Measurements from ENCODE around the gene ENTPD1. TPM values are rescaled to one million over a fixed set of nuclear protein-coding genes. Genes with fewer than 3 reads are reported as not detected.

Gene ENTPD1
- total RNA-seq, 1 donor from 2014 or later, result 0.95 TPM

GRCh38 chr10:95814011-95814727 lies 58.2 kb downstream of the ENTPD1 start:
- Histone ChIP-seq H3K9ac (ENCODE audit: low read length) (no peak overlapping the region), H4K20me1 (ENCODE audit: insufficient read depth, low read length) (no peaks in the 10 kb centered on the region), H3K4me2 (ENCODE audit: low read length) (peak overlapping the region; percentile 46), H3K27me3 (ENCODE audit: insufficient read depth, low read length) (no peaks in the 10 kb centered on the region), H3K36me3 (ENCODE audit: insufficient read depth, low read length) (no peaks in the 10 kb centered on the region), H3K4me3 (ENCODE audit: insufficient read depth, low read depth, low read length) (no peak overlapping the region), H2AFZ (ENCODE audit: low read depth, low read length) (no peak overlapping the region), H3K27ac (ENCODE audit: low read depth, low read length) (no peak overlapping the region), H3K79me2 (ENCODE audit: insufficient read depth, low read length) (no peaks in the 10 kb centered on the region), H3K4me1 (ENCODE audit: insufficient read depth, low read length) (peaks cover 15% of the 10 kb centered on the region), H3K9me3 (ENCODE audit: insufficient read depth, low read depth, low read length) (no peaks in the 10 kb centered on the region)
- peak; percentile 71 for FAIRE-seq
- H3K4me3 Mint-ChIP-seq (ENCODE audit: unreplicated experiment), result no peak overlapping the region
- no peaks in the 10 kb centered on the region for H3K27me3 Mint-ChIP-seq (ENCODE audit: low read depth, unreplicated experiment)
- peak overlapping the region; percentile 60 for H3K27ac Mint-ChIP-seq (ENCODE audit: unreplicated experiment)
- peaks cover 6% of the 10 kb centered on the region for H3K9me3 Mint-ChIP-seq (ENCODE audit: unreplicated experiment)
- TF ChIP-seq CTCF (IDR thresholded peaks at IDR 0.05; ENCODE audit: insufficient read depth, low read depth, low read length) (no peak), EZH2 (IDR thresholded peaks at IDR 0.05; ENCODE audit: insufficient read depth, low read length) (no peak)
- H3K4me1 Mint-ChIP-seq (ENCODE audit: low read depth, unreplicated experiment), result peaks cover 19% of the 10 kb centered on the region
- H3K36me3 Mint-ChIP-seq (ENCODE audit: low read depth, unreplicated experiment), result no peaks in the 10 kb centered on the region
- DNase-seq (ENCODE audit: low read depth), result peak; percentile 93

- TF ChIP-seq EZH2 (IDR thresholded peaks at IDR 0.05; ENCODE audit: insufficient read depth, low read length), result no peak
- no peak for TF ChIP-seq CTCF (IDR thresholded peaks at IDR 0.05; ENCODE audit: insufficient read depth, low read depth, low read length)
- DNase-seq (ENCODE audit: low read depth), result no peak
- Mint-ChIP-seq H3K9me3 (ENCODE audit: unreplicated experiment) (peaks cover 6% of the 10 kb centered on the region), H3K36me3 (ENCODE audit: low read depth, unreplicated experiment) (no peaks in the 10 kb centered on the region), H3K4me3 (ENCODE audit: unreplicated experiment) (no peak overlapping the region), H3K27me3 (ENCODE audit: low read depth, unreplicated experiment) (no peaks in the 10 kb centered on the region), H3K4me1 (ENCODE audit: low read depth, unreplicated experiment) (peaks cover 25% of the 10 kb centered on the region), H3K27ac (ENCODE audit: unreplicated experiment) (peak overlapping the region; percentile 2)
- Histone ChIP-seq H3K27me3 (ENCODE audit: insufficient read depth, low read length) (no peaks in the 10 kb centered on the region), H3K4me2 (ENCODE audit: low read length) (no peak overlapping the region), H3K4me1 (ENCODE audit: insufficient read depth, low read length) (peaks cover 15% of the 10 kb centered on the region), H4K20me1 (ENCODE audit: insufficient read depth, low read length) (no peaks in the 10 kb centered on the region), H3K9ac (ENCODE audit: low read length) (no peak overlapping the region), H3K36me3 (ENCODE audit: insufficient read depth, low read length) (no peaks in the 10 kb centered on the region), H3K79me2 (ENCODE audit: insufficient read depth, low read length) (no peaks in the 10 kb centered on the region), H3K27ac (ENCODE audit: low read depth, low read length) (no peak overlapping the region), H3K4me3 (ENCODE audit: insufficient read depth, low read depth, low read length) (no peak overlapping the region), H3K9me3 (ENCODE audit: insufficient read depth, low read depth, low read length) (no peaks in the 10 kb centered on the region), H2AFZ (ENCODE audit: low read depth, low read length) (no peak overlapping the region)
- FAIRE-seq, result no peak
These were observed 59.2 kb downstream of the ENTPD1 start for GRCh38 chr10:95815133-95815532.

- Histone ChIP-seq H3K4me3 (ENCODE audit: insufficient read depth, low read depth, low read length) (no peak overlapping the region), H4K20me1 (ENCODE audit: insufficient read depth, low read length) (no peaks in the 10 kb centered on the region), H3K4me1 (ENCODE audit: insufficient read depth, low read length) (peaks cover 15% of the 10 kb centered on the region), H3K36me3 (ENCODE audit: insufficient read depth, low read length) (no peaks in the 10 kb centered on the region), H3K9me3 (ENCODE audit: insufficient read depth, low read depth, low read length) (no peaks in the 10 kb centered on the region), H3K27ac (ENCODE audit: low read depth, low read length) (no peak overlapping the region), H3K9ac (ENCODE audit: low read length) (no peak overlapping the region), H3K79me2 (ENCODE audit: insufficient read depth, low read length) (no peaks in the 10 kb centered on the region), H3K4me2 (ENCODE audit: low read length) (no peak overlapping the region), H3K27me3 (ENCODE audit: insufficient read depth, low read length) (no peaks in the 10 kb centered on the region), H2AFZ (ENCODE audit: low read depth, low read length) (no peak overlapping the region)
- H3K4me3 Mint-ChIP-seq (ENCODE audit: unreplicated experiment), result no peak overlapping the region
- no peaks in the 10 kb centered on the region for H3K27me3 Mint-ChIP-seq (ENCODE audit: low read depth, unreplicated experiment)
- TF ChIP-seq EZH2 (IDR thresholded peaks at IDR 0.05; ENCODE audit: insufficient read depth, low read length), result no peak
- TF ChIP-seq CTCF (IDR thresholded peaks at IDR 0.05; ENCODE audit: insufficient read depth, low read depth, low read length), result no peak
- peaks cover 25% of the 10 kb centered on the region for H3K4me1 Mint-ChIP-seq (ENCODE audit: low read depth, unreplicated experiment)
- peaks cover 2% of the 10 kb centered on the region for H3K9me3 Mint-ChIP-seq (ENCODE audit: unreplicated experiment)
- no peak for DNase-seq (ENCODE audit: low read depth)
- no peak overlapping the region for H3K27ac Mint-ChIP-seq (ENCODE audit: unreplicated experiment)
- no peak for FAIRE-seq
- H3K36me3 Mint-ChIP-seq (ENCODE audit: low read depth, unreplicated experiment), result no peaks in the 10 kb centered on the region
These were observed 59.8 kb downstream of the ENTPD1 start for GRCh38 chr10:95815701-95816240.
